Measurements from ENCODE around the gene ARHGDIG.

ARHGDIG gene

DNA sequence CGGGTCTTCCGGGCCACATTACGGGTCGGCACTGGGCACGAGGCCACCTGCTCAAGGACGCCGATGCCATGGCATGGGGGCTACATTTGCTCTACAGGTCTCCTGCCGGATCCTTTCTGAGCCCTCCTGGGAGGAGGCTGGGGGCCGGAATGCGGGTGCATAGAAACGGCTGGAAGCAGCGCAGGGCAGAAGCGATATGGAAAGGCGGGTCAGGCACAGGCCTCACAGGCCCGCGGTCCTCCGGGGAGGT is 43.7 kb downstream of the ARHGDIG start:
- H4K20me1 ChIP-seq (ENCODE audit: control insufficient read depth, insufficient read depth, low read depth, low read length): peaks cover 17% of the 10 kb centered on the region
- peak overlapping the region; percentile 82 for H3K4me2 ChIP-seq (ENCODE audit: low read length)
- no peaks in the 10 kb centered on the region for H3K27me3 ChIP-seq (ENCODE audit: control insufficient read depth, low read length)
- H3K4me1 ChIP-seq (ENCODE audit: control insufficient read depth, low read length): peaks cover 38% of the 10 kb centered on the region
- no peaks in the 10 kb centered on the region for H3F3A ChIP-seq (ENCODE audit: control insufficient read depth, insufficient read depth)
- peaks cover under 1% of the 10 kb centered on the region for H3K36me3 ChIP-seq (ENCODE audit: control insufficient read depth, low read length)
- H3K9me2 ChIP-seq (replicated peaks; ENCODE audit: control insufficient read depth, low read length): no peaks in the 10 kb centered on the region
- H3K9me3 ChIP-seq (ENCODE audit: control insufficient read depth, insufficient read depth, low read length): no peaks in the 10 kb centered on the region
- H3K4me3 ChIP-seq (ENCODE audit: low read length): peak overlapping the region; percentile 71; the same call in 1 of the 2 replicates
- peaks cover 74% of the 10 kb centered on the region for H3K79me2 ChIP-seq (ENCODE audit: control insufficient read depth, low read length)
- no peak overlapping the region for H3K27ac ChIP-seq (ENCODE audit: low read depth, low read length)
- TF ChIP-seq EZH2phosphoT487 (IDR thresholded peaks at IDR 0.05; ENCODE audit: borderline replicate concordance, low read length): no peak
- TF ChIP-seq, protein P1, sequence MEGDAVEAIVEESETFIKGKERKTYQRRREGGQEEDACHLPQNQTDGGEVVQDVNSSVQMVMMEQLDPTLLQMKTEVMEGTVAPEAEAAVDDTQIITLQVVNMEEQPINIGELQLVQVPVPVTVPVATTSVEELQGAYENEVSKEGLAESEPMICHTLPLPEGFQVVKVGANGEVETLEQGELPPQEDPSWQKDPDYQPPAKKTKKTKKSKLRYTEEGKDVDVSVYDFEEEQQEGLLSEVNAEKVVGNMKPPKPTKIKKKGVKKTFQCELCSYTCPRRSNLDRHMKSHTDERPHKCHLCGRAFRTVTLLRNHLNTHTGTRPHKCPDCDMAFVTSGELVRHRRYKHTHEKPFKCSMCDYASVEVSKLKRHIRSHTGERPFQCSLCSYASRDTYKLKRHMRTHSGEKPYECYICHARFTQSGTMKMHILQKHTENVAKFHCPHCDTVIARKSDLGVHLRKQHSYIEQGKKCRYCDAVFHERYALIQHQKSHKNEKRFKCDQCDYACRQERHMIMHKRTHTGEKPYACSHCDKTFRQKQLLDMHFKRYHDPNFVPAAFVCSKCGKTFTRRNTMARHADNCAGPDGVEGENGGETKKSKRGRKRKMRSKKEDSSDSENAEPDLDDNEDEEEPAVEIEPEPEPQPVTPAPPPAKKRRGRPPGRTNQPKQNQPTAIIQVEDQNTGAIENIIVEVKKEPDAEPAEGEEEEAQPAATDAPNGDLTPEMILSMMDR (IDR thresholded peaks at IDR 0.05; ENCODE audit: low read depth, low read length, poor library complexity, severe bottlenecking): no peak

DNA sequence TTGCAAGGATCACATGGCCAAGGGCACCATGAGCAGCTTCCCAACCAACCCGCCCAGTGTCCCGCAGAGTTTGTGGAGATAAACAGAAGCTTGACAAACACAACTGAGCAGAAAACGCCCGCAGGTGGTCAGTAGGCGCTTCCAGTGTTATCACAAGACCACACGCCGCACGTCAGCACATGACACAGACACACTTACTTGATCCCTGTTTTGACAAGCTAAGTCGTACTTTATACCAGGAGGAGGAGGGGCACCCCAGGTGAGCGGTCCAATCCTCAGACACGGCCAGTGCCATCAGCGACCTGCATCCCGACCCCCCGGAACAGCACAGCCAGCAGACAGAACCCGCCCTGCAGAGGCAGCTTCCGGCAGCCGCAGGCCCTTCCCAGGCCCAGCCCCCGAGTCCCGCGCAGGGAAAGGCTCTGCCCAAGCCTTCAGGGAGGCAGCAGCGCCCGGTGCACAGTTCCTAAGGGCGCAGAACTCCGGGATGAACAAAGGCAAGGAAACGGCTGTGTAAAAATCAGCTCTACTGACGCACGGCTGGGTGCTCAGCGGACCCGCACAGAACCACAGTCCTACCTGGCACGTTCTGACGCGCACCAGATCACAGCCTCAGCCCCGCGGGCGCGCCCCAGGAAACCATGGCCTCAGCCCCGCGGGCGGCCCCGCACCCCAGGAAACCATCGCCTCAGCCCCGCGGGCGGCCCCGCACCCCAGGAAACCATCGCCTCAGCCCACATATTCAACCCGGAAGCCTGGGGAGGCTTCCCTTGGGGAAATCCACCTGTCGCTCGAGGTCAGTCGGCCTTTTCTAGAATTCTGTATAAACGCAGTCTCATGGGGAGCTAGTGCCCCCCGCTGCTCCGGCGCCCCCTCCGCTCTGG is 44.3 kb downstream of the ARHGDIG start:
- Histone ChIP-seq H3K9me2 (replicated peaks; ENCODE audit: control insufficient read depth, low read length) (no peaks in the 10 kb centered on the region), H3K9me3 (ENCODE audit: control insufficient read depth, insufficient read depth, low read length) (no peaks in the 10 kb centered on the region), H3K27me3 (ENCODE audit: control insufficient read depth, low read length) (no peaks in the 10 kb centered on the region), H3K36me3 (ENCODE audit: control insufficient read depth, low read length) (no peaks in the 10 kb centered on the region), H3K4me1 (ENCODE audit: control insufficient read depth, low read length) (peaks cover 38% of the 10 kb centered on the region), H3K4me3 (ENCODE audit: low read length) (peak overlapping the region; percentile 71), H3K79me2 (ENCODE audit: control insufficient read depth, low read length) (peaks cover 68% of the 10 kb centered on the region), H4K20me1 (ENCODE audit: control insufficient read depth, insufficient read depth, low read depth, low read length) (peaks cover 17% of the 10 kb centered on the region), H3K27ac (ENCODE audit: low read depth, low read length) (peak overlapping the region; percentile 22), H3F3A (ENCODE audit: control insufficient read depth, insufficient read depth) (no peaks in the 10 kb centered on the region), H3K4me2 (ENCODE audit: low read length) (peak overlapping the region; percentile 82)
- TF ChIP-seq, protein P1 (IDR thresholded peaks at IDR 0.05; ENCODE audit: low read depth, low read length, poor library complexity, severe bottlenecking): no peak
- TF ChIP-seq EZH2phosphoT487 (IDR thresholded peaks at IDR 0.05; ENCODE audit: borderline replicate concordance, low read length): no peak

DNA sequence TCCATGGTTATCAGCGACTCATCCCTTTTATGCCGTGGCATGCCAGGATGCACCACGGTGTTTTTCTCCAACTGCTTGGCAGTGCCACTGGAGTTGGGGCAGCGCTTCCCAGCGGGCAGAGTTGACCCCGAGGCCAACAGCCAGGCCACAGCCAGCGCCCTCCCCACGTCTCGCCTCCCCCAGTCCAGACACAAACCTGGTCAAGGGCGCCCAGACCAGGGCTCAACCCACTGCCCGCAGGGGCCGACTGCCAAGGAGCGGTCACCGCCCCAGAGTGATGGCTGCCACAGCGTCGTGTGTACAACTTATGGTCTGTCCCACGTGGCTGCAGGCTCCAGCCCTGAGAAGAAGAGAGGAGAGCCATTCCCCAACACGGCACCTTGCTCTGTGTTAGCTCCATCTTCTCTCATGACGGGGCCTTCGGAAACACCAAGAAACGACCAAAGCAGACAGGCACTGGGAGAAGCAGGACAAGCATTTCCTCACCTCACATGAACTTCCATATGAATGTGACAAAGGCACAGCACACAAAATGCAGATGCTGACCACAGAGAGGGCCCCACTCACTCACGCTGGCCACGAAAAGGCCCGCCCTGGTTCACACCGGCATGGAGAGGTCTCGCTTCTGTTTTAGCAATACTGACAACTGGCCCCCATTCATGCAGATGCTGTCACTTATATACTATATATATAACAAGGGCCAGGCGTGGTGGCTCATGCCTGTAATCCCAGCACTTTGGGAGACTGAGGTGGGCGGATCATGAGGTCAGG is 45.2 kb downstream of the ARHGDIG start:
- H3K4me2 ChIP-seq (ENCODE audit: low read length): peak overlapping the region; percentile 82
- H3K9me3 ChIP-seq (ENCODE audit: control insufficient read depth, insufficient read depth, low read length): no peaks in the 10 kb centered on the region

More for the DNA sequence above, 45.2 kb downstream of the ARHGDIG start:
- Histone ChIP-seq H3F3A (ENCODE audit: control insufficient read depth, insufficient read depth) (no peaks in the 10 kb centered on the region), H3K4me1 (ENCODE audit: control insufficient read depth, low read length) (peaks cover 38% of the 10 kb centered on the region), H3K27ac (ENCODE audit: low read depth, low read length) (no peak overlapping the region; the same call in 1 of the 2 replicates), H3K36me3 (ENCODE audit: control insufficient read depth, low read length) (no peaks in the 10 kb centered on the region), H3K4me3 (ENCODE audit: low read length) (peak overlapping the region; percentile 71), H3K27me3 (ENCODE audit: control insufficient read depth, low read length) (no peaks in the 10 kb centered on the region), H4K20me1 (ENCODE audit: control insufficient read depth, insufficient read depth, low read depth, low read length) (peaks cover 21% of the 10 kb centered on the region), H3K9me2 (replicated peaks; ENCODE audit: control insufficient read depth, low read length) (no peaks in the 10 kb centered on the region), H3K79me2 (ENCODE audit: control insufficient read depth, low read length) (peaks cover 69% of the 10 kb centered on the region)
- TF ChIP-seq, protein P1 (IDR thresholded peaks at IDR 0.05; ENCODE audit: low read depth, low read length, poor library complexity, severe bottlenecking): no peak
- TF ChIP-seq EZH2phosphoT487 (IDR thresholded peaks at IDR 0.05; ENCODE audit: borderline replicate concordance, low read length): no peak

All from DOHH2 (cell line).